ENCODE data around the gene TMBIM1. TPM values are rescaled to one million over a fixed set of nuclear protein-coding genes. Genes with fewer than 3 reads are reported as not detected.
A peak's percentile ranks its signal among the peaks of the same experiment; 100 is the strongest.
"Not testable (repeated sequence)": the region's sequence is repeated elsewhere in the genome, so short reads cannot be mapped to it uniquely, and the experiment has no call there.

Gene TMBIM1
- polyA plus RNA-seq, 3 donors = 101 to 139 (median 129) TPM

DNA sequence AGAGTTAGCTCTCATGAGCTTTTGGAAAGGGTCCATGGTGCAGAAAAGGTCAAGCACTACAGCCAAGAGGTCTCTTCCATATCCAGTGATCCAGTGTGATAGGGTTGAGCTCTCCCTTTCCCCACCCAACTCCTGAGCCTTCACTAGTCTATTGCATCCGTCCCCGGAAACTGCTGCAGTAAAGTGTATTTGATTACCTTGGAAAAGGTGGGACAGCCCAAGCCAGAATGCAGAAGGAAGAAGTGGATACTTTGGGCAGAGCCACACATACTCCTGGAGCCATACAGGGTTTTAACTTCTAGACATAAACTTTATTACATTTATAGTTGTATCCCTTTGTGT, 18.4 kb downstream of the TMBIM1 start:
- Histone ChIP-seq H3K9me3 (replicated peaks in 1 of 2; ENCODE audit: control insufficient read depth in 1 of 2, insufficient read depth in 1 of 2, low read length in 2 of 2) (no peaks in the 10 kb centered on the region), H3K27ac (ENCODE audit: low read depth in 1 of 2, low read length in 2 of 2) (peak overlapping the region in 1 of 2 donors; percentile 65), H3K4me3 (replicated peaks in 1 of 3; ENCODE audit: low read depth in 2 of 3, low read length in 3 of 3) (no peak overlapping the region), H2AFZ (ENCODE audit: insufficient read depth, low read depth, low read length, poor library complexity, severe bottlenecking) (no peak overlapping the region), H3K79me2 (ENCODE audit: insufficient read depth, low read length) (peaks cover 70% of the 10 kb centered on the region), H3K27me3 (ENCODE audit: control insufficient read depth in 2 of 2, insufficient read depth in 2 of 2, low read length in 2 of 2) (no peaks in the 10 kb centered on the region), H3K9ac (ENCODE audit: insufficient read depth, low read length, poor library complexity, severe bottlenecking) (no peak overlapping the region), H3K4me2 (replicated peaks; ENCODE audit: extremely low read depth, low read length, poor library complexity, severe bottlenecking) (no peak overlapping the region), H3K4me1 (ENCODE audit: control insufficient read depth in 1 of 2, insufficient read depth in 2 of 2, low read length in 2 of 2) (peaks cover 43 to 53% of the 10 kb centered on the region in 2 donors), H4K20me1 (ENCODE audit: insufficient read depth, low read length) (peaks cover 85% of the 10 kb centered on the region), H3K36me3 (replicated peaks in 1 of 2; ENCODE audit: control insufficient read depth in 1 of 2, insufficient read depth in 2 of 2, low read length in 2 of 2) (peaks cover 55 to 58% of the 10 kb centered on the region in 2 donors)
- Mint-ChIP-seq H3K27ac (peak overlapping the region in 4 of 7 donors; percentile 62 to 75 (median 74)), H3K4me1 (peaks cover 51% of the 10 kb centered on the region), H3K9me3 (no peaks in the 10 kb centered on the region), H3K4me3 (no peak overlapping the region), H3K36me3 (peaks cover 51 to 59% of the 10 kb centered on the region in 2 donors), H3K27me3 (ENCODE audit: low read depth in 3 of 3) (peaks cover 0 to 3% (median 0%) of the 10 kb centered on the region in 3 donors)
- WGBS (ENCODE audit: insufficient coverage) = no CpG with 5 or more reads among the region's 2 CpGs
- TF ChIP-seq CTCF (IDR thresholded peaks at IDR 0.05) = no peak
- intact Hi-C loops (cut with micrococcal nuclease) = loop anchor here (5.0 to 10.0 kb wide), 4 partner anchors 123 to 291 kb away; partner anchors contain the start of genes CTDSP1 (in 2 of the 2), CNOT9 (in 1 of the 2) and USP37 (in 1 of the 2)
- no peak for DNase-seq

DNA sequence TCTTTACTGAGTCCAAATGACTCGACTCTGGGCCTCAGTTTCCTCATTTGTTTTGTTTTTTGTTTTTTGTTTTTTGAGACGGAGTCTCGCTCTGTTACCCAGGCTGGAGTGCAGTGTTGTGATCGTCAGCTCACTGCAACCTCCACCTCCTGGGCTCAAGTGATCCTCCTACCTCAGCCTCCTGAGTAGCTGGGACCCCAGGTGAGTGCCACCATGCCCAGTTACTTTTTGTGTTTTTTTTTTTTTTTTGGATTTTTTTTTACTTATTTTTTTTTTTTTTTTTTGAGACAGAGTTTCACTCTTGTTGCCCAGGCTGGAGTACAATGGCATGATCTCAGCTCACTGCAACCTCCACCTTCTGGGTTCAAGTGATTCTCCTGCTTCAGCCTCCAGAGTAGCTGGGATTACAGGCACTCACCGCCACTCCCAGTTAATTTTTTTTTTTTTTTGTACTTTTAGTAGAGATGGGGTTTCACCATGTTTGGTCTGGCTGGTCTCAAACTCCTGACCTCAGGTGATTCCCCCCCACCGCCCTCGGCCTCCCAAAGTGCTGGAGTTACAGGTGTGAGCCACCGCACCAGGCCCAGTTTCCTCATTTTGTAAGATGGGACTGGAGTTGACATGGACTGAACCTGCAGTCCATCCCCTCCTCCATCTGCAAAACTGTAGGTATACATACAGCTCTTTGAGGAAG, 18.9 kb downstream of the TMBIM1 start:
- not testable (repeated sequence) for H3K4me3 Mint-ChIP-seq; H3K27ac ChIP-seq (ENCODE audit: low read depth in 1 of 2, low read length in 2 of 2)
- WGBS (ENCODE audit: insufficient coverage) = 100% methylated on average over 1 of the region's 8 CpGs

More for the DNA sequence above, 18.9 kb downstream of the TMBIM1 start:
- Mint-ChIP-seq H3K36me3 (peaks cover 46 to 54% of the 10 kb centered on the region in 2 donors), H3K27ac (peak overlapping the region in 6 of 7 donors; percentile 35 to 75 (median 70)), H3K4me1 (peaks cover 52% of the 10 kb centered on the region)
- Histone ChIP-seq H3K79me2 (ENCODE audit: insufficient read depth, low read length) (peaks cover 71% of the 10 kb centered on the region), H3K36me3 (replicated peaks in 1 of 2; ENCODE audit: control insufficient read depth in 1 of 2, insufficient read depth in 2 of 2, low read length in 2 of 2) (peaks cover 49 to 53% of the 10 kb centered on the region in 2 donors), H3K4me1 (ENCODE audit: control insufficient read depth in 1 of 2, insufficient read depth in 2 of 2, low read length in 2 of 2) (peaks cover 46 to 56% of the 10 kb centered on the region in 2 donors), H4K20me1 (ENCODE audit: insufficient read depth, low read length) (peaks cover 79% of the 10 kb centered on the region)
- H3K9me3 Mint-ChIP-seq; H3K27me3 ChIP-seq (ENCODE audit: control insufficient read depth in 2 of 2, insufficient read depth in 2 of 2, low read length in 2 of 2); H3K4me3 ChIP-seq (replicated peaks in 1 of 3; ENCODE audit: low read depth in 2 of 3, low read length in 3 of 3); H2AFZ ChIP-seq (ENCODE audit: insufficient read depth, low read depth, low read length, poor library complexity, severe bottlenecking); H3K9me3 ChIP-seq (replicated peaks in 1 of 2; ENCODE audit: control insufficient read depth in 1 of 2, insufficient read depth in 1 of 2, low read length in 2 of 2); DNase-seq; H3K27me3 Mint-ChIP-seq (ENCODE audit: low read depth in 3 of 3); H3K4me2 ChIP-seq (replicated peaks; ENCODE audit: extremely low read depth, low read length, poor library complexity, severe bottlenecking); H3K9ac ChIP-seq (ENCODE audit: insufficient read depth, low read length, poor library complexity, severe bottlenecking): not testable (repeated sequence)
- intact Hi-C loops (cut with micrococcal nuclease) = loop anchor here (5.0 to 10.0 kb wide), 4 partner anchors 124 to 291 kb away; partner anchors contain the start of genes CTDSP1 (in 2 of the 2), CNOT9 (in 1 of the 2) and USP37 (in 1 of the 2)
